Central memory CD4-positive, alpha-beta T cell (primary cell): Measurements from ENCODE around the gene SLN.

Source experiments
- DNase-seq: peaks from one replicate; pipeline ENCODE4 v3.0.0; 2022

Gene SLN

DNA sequence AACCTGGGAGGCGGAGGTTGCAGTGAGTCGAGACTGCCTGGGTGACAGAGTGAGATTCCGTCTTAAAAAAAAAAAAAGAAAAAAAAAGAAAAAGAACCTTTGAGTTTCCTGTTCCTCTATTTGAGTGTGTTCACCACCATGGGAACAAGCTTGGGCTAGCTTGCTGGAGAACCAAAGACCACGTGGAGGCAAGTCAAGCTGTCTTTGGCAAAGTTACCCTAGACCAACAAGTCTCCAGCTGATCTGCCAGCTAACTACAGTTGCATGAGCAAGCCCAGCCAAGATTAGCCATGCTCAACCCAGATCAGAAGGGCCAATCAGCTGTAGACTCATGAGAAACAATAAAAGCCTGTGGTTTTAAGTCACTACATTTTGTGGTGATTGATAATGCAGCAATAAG, 29.7 kb downstream of the SLN start:
- no peak for DNase-seq

- no peak for DNase-seq
Measured at GRCh38 chr11:107679255-107680024, 32.4 kb downstream of the SLN start.

DNA sequence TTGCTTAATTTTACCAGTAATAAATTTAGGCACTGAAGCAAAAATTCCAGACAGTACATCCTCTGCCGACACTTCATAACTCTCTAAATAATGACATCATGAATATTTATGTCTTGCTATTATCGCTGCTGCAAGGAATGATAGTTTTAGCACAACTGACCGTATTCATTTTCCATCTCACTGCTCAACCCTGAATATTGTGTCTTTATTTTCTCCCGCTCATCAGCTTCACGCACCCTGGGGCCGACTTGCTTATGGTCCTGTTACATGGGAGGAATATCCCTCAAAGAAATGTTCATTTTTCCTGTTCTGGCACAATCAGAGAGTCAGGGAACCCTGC, 33.3 kb downstream of the SLN start:
- no peak for DNase-seq

DNA sequence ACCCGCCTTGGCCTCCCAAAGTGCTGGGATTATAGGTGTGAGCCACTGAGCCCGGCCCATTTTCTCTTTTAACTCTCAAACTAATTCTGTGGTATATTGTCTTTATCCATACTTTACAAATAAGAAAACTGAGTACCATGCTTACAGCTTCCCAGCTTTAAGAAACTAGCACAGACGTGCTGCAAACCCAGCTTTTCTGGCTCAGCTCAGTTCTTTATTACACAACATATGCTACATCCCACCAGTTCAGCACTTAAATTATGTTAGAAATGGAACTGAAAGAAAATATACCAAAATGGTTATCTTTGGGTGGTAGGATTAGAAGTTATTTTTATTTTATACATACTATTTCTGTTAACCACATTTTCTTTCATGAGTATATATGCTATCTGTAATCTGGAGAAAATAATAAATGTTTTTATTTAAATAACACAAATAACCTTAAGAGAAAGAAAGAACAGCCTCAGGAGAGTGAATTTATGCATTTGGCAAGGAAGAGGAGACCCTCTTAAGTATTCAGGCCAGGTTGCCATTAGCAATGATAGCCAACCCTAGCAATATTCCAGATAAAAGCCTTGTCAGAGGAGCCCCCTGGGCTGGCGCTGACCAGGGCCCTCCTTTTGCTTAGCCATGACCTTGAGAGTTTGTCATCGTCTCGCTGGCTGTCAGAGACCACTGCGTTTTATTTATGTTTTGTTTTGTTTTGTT, 33.8 kb downstream of the SLN start:
- no peak for DNase-seq

- no peak for DNase-seq
Measured at GRCh38 chr11:107676336-107677057, 35.4 kb downstream of the SLN start.

DNA sequence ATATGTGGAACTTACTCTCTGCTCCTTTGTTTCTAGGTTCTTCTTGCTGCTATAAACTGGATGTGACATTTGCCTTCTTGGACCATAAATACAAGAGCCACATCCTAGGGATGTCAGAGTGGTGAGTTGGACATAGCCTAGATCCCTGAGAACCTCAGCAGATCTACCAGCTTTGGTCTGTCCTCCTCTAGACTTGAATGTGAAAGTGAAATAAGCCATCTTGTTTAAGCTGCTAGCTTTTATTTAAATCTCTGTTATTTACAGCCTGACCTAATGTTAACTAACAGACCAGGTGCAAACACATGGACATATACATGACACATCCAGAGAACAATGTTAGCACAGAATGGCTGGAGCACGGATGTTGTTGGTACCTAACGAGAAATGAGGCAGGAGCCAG, 36.0 kb downstream of the SLN start:
- no peak for DNase-seq

DNA sequence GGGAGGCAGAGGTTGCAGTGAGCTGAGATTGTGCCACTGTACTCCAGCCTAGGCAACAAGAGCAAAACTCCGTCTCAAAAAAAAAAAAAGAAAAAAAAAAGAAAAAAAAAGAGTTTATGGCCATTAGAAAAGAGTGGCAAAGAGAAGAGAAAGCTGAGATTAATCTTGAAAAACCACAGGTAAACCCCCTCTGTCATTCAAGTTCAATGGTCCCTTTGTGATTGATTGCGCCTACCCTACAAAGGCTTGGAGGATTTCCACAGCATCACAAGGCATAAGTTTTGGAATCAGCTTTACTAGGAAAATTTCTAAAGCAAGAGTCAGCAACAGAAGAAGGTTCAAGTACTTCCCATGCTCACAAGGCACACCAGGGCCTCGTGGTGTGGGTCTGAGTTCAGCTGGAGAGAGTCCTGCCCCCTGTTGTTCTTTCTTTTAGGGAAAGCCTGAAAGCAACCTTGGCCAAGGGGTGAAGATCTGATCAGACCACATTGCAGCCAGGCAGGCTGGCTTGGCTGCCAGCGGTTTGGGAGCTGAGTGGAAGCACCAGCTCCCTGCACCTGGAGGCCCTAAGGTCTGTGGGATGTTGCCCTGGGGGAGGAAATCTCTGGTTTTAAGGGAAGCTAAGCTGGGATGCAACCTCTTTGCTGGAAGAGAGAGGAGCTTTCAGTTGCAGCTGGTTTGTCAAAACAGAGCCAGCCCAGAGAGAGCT, 41.8 kb downstream of the SLN start:
- no peak for DNase-seq

- no peak for DNase-seq
Measured at GRCh38 chr11:107669191-107669740, 42.6 kb downstream of the SLN start.

GRCh38 chr11:107666911-107667613, 44.8 kb downstream of the SLN start:
- no peak for DNase-seq

GRCh38 chr11:107665018-107665417, 46.8 kb downstream of the SLN start:
- DNase-seq = no peak

DNA sequence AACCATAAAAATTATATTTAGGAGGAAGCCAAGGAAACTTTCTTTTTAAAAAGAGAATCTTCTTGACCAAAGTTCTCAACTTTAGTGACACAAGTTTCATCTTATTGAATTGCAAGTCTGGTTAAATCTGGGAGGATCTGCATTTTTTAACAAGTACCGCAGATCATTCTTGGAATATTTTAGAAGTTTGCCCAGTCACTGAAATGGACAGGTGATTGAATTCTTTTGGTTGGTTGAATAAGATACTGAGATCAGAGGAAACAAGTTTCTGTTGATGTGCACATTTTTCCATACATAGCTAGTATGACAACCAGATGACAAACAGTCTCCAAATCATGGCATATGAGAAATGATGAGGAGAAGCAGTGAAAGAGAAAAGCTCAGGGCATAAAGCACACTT, 50.2 kb downstream of the SLN start:
- no peak for DNase-seq

- no peak for DNase-seq
Measured at GRCh38 chr11:107660066-107660465, 51.8 kb downstream of the SLN start.

DNA sequence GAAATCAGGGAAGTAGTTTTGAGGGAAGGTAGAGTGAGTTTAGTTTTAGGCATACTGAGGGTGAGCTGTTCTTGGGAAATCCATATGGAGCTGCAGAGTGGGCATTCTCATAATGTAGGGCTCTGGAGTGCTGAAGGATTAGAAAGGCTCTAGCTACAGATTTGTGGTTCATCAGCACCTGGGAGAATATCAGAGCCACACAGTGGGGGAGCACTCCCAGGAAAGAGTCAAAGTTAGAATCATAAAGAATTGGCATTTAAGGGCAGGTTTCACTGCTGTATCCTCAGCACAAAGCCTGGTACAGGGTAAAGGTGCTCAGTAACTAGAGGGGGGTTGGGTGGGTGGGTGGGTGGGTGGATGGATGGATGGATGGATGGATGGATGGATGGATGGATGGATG, 52.5 kb downstream of the SLN start:
- DNase-seq = no peak
